KOPT-K1 (cell line): ENCODE data around the gene SIM2.

Experiments
- H3K27ac ChIP-seq: fragments of 200-600 bp; sonication (generic); 2 replicates; pipeline ENCODE4 v1.5.1; 2016; ENCODE audit warnings: antibody characterized with exemption, mild to moderate bottlenecking, low read depth, low read length; ENCODE audit not compliant: poor library complexity, severe bottlenecking
- H3K36me3 ChIP-seq: fragments of 200-600 bp; sonication (generic); 2 replicates; pipeline ENCODE4 v1.5.1; 2017; ENCODE audit warnings: antibody characterized with exemption, mild to moderate bottlenecking, low read length, moderate library complexity; ENCODE audit not compliant: insufficient read depth
- H3K9me3 ChIP-seq: fragments of 200-600 bp; sonication (generic); 2 replicates; pipeline ENCODE4 v1.5.1; 2017; ENCODE audit warnings: antibody characterized with exemption, low read length, mild to moderate bottlenecking; ENCODE audit not compliant: insufficient read depth, poor library complexity, severe bottlenecking

Gene SIM2

DNA sequence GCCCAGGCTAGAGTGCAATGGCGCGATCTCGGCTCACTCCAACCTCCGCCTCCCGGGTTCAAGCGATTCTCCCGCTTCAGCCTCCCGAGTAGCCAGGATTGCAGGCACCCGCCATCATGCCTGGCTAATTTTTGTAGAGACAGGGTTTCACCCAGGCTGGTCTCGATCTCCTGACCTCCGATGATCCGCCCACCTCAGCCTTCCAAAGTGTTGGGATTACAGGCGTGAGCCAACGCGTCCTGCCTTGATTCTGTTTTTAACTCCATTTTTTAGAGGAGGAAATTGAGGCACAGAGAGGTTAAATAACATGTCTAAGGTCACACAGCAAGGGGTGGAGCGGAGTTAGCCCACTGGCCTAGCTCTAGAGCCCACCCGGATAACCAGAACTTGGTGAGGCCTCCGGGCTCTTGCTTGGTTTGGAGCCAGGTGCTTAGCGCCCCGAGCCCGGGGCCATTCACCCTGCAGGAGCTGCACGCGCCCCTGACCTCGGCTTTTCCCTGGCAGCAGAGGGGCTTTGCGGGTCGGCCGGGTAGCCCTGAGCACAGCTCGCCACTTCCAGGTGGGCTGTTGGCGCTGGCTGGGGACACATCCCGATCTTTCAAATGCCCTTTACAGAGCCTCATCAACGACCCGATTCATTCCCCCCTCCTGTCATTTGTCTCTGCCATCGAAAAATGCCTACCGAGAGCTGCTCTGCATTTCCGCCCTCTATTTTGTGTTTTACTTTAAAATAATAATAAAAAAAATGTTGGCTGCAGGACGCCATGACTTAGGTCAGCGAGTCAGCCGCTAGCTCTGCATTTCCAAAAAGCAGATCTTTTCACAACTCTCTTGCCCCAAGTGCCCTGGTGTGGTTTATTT lies 11.2 kb downstream of the SIM2 start:
- Histone ChIP-seq H3K27ac (no peak overlapping the region), H3K9me3 (peaks cover 43% of the 10 kb centered on the region), H3K36me3 (no peaks in the 10 kb centered on the region)

- H3K36me3 ChIP-seq, result no peaks in the 10 kb centered on the region
- peaks cover 37% of the 10 kb centered on the region for H3K9me3 ChIP-seq
- H3K27ac ChIP-seq, result no peak overlapping the region
Measured at GRCh38 chr21:36710729-36711048, 11.8 kb downstream of the SIM2 start.

- H3K36me3 ChIP-seq, result no peaks in the 10 kb centered on the region
- peaks cover 13% of the 10 kb centered on the region for H3K9me3 ChIP-seq
- no peak overlapping the region for H3K27ac ChIP-seq
Measured at GRCh38 chr21:36713746-36714145, 14.8 kb downstream of the SIM2 start.

DNA sequence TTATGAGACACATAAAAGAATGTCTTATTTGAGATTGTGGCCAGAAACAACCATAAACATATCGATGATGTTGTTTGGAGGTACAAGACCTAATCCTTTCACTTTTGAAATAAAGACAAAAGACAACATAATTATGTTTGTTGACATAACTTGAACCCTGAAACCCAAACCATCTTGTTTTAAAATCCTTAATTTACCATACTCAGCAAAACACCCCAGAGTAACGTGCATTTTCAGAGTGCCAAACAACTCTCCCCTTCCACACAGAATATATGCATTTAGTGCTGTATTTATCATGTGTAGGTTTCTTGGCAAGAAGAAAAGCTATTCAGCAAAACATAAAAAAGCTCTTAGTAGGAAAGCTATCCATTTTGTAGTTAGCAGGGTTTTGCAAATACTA lies 17.5 kb downstream of the SIM2 start:
- Histone ChIP-seq H3K9me3 (no peaks in the 10 kb centered on the region), H3K27ac (no peak overlapping the region), H3K36me3 (no peaks in the 10 kb centered on the region)

GRCh38 chr21:36716836-36717235 lies 17.9 kb downstream of the SIM2 start:
- H3K9me3 ChIP-seq, result no peaks in the 10 kb centered on the region
- H3K27ac ChIP-seq, result no peak overlapping the region
- H3K36me3 ChIP-seq, result no peaks in the 10 kb centered on the region

DNA sequence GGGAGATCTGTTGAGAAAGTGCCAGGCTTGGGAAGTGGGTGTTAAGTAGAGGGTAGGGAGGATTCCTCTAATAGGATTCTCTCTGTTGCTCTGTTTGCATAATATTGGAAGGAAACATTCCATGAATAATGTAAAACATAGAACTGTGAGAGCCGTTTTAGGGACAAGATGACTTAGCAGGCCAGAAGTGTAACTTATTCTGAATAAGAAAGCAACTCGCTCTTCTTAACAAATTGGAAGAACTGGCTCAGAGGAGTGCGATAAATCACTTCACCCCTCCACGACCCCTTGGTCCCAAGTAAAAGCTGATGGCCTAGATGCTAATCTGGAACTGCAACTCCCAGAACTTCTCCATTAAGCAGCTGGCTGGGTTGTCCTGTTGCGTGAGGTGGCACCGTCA lies 19.1 kb downstream of the SIM2 start:
- H3K9me3 ChIP-seq, result no peaks in the 10 kb centered on the region
- H3K27ac ChIP-seq, result no peak overlapping the region
- H3K36me3 ChIP-seq, result no peaks in the 10 kb centered on the region

- Histone ChIP-seq H3K36me3 (no peaks in the 10 kb centered on the region), H3K27ac (no peak overlapping the region), H3K9me3 (no peaks in the 10 kb centered on the region)
Measured at GRCh38 chr21:36718951-36719501, 20.1 kb downstream of the SIM2 start.

- H3K27ac ChIP-seq, result no peak overlapping the region
- no peaks in the 10 kb centered on the region for H3K9me3 ChIP-seq
- no peaks in the 10 kb centered on the region for H3K36me3 ChIP-seq
Measured at GRCh38 chr21:36719614-36720013, 20.7 kb downstream of the SIM2 start.

DNA sequence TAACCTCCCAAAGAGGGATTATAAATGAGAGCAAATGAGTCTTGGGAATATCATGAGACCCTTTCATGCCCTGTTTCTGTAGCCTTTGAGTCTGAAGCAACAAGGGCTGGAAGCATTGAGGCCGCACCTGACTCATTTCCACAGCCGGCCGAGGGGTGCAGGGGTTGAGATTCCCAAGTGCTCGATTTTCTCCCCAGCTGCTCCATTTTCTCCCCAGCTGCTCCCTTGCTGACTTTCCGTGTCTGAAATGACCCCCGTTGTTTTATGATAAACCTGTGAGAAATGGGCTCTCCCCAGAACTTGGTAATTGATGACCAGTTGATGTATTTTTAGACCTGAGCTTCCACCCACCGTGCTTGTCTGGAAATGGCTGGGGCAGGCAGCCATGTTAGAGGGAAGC lies 22.9 kb downstream of the SIM2 start:
- no peaks in the 10 kb centered on the region for H3K9me3 ChIP-seq
- H3K36me3 ChIP-seq, result no peaks in the 10 kb centered on the region
- no peak overlapping the region for H3K27ac ChIP-seq

DNA sequence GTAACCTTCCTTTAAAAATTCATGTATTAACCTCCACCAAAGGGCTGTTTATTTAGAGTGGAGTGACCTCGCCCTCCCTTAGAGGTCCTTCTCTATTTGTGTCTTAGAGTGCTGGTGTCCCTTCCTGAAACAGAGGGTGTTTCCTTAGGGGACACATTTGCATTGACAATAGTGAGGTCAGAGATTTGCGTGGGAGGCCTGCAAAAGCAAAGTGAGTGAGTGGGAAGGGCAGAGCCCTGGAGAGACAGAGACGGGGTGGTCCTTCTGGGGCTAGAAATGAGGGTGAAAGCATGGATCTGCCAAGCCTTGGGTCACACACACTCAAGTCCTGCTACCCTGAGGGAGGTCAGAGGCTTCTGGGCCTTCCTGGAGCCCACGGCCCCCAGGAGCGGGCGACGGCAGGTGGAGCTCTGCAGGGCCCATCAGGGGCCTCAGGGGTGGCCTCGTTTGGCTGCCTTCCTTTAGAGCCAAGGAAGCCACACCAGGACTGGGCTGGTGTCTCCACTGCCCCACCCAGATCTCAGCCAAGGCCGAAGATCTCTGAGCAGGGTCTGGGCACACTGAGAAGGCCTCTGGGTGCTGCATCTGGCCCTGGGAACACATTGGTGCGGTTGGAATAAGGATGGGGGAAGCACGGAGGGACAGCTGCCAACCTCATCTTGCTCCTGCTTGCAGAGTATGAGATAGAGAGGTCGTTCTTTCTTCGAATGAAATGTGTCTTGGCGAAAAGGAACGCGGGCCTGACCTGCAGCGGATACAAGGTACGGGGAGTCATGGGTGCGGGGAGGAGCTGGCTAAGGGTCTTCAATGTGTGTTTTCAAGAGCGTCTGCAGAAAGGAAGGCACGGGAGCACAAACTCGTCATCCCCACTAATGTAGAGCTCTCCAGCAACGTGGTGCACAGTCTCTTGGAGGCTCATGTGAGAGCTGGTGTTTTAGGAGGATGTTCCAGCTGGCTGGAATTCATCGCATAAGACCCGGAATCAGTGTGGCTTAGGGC lies 23.8 kb downstream of the SIM2 start:
- Histone ChIP-seq H3K9me3 (no peaks in the 10 kb centered on the region), H3K27ac (no peak overlapping the region), H3K36me3 (no peaks in the 10 kb centered on the region)

DNA sequence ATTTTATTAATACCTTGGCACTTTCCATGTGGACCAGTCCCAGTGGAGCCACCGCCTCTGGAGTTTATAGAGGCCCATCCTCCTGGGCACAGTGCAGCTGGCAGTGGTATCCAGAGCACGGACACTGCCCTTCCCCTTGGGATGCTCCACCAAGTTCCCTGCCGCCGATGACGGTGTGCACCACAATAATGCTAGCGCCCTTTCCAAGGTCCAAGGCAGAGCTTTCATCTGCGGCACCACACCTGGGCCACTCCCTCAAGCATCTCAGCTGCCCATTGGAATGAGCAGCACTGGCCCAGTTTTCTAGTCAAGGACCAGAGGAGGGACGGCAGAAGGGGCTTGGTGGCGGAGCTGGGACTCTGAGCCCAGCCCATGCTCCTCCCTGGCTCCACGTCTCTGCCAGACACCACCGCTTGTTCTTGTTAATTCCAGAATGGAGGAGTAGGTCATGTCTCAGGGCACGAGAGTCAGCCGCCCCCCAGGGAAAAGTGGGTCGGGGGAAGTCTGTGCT lies 24.5 kb downstream of the SIM2 start:
- no peak overlapping the region for H3K27ac ChIP-seq
- no peaks in the 10 kb centered on the region for H3K9me3 ChIP-seq
- no peaks in the 10 kb centered on the region for H3K36me3 ChIP-seq

DNA sequence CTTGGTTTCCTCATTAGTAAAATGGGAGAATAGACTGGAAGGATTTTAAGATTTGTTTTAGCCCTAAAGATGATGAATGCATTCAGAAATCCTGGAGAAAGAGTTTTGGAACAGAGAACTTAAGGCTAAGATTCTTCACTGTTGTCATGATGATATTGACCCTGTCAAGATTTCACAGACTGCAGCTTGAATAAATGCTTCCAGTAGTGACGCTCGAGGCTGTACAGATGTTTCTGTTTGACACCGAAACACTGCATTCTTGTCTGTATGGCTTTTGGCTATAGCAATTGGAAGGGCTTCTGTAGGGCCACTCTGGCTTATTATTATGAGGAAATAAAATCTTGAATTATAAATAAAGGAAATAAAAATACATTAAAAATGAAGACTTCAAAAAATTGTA lies 25.7 kb downstream of the SIM2 start:
- no peak overlapping the region for H3K27ac ChIP-seq
- H3K9me3 ChIP-seq, result no peaks in the 10 kb centered on the region
- H3K36me3 ChIP-seq, result no peaks in the 10 kb centered on the region

DNA sequence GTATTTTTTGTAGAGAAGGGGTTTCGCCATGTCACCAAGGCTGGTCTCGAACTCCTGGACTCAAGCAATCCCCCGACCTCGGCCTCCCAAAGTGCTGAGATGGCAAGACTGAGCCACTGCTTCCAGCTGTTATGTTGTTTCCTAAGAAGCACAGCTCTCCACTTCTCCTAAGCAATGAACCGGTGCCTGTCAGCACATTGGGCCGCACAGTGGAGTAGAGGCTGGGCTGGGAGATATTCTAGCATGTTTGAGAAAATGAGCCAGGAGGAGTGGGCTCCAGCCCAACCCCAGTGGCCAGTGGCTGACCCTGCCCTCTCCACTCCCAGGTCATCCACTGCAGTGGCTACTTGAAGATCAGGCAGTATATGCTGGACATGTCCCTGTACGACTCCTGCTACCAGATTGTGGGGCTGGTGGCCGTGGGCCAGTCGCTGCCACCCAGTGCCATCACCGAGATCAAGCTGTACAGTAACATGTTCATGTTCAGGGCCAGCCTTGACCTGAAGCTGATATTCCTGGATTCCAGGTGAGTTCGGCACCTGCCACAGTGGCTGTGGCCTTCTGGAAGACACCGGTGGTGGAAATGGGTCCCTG lies 27.0 kb downstream of the SIM2 start:
- Histone ChIP-seq H3K9me3 (no peaks in the 10 kb centered on the region), H3K36me3 (no peaks in the 10 kb centered on the region), H3K27ac (no peak overlapping the region)

GRCh38 chr21:36727866-36728265 lies 29.0 kb downstream of the SIM2 start:
- H3K27ac ChIP-seq, result no peak overlapping the region
- H3K36me3 ChIP-seq, result no peaks in the 10 kb centered on the region
- H3K9me3 ChIP-seq, result no peaks in the 10 kb centered on the region
